ENCODE data around the gene WDR5.

WDR5 gene

GRCh38 chr9:134174526-134175290 lies 38.8 kb downstream of the WDR5 start:
- DNase-seq: no peak

- no peak for DNase-seq
Observed at GRCh38 chr9:134175291-134175807, 39.5 kb downstream of the WDR5 start.

GRCh38 chr9:134175808-134176598 lies 40.1 kb downstream of the WDR5 start:
- no peak for DNase-seq

- DNase-seq: no peak
Observed at GRCh38 chr9:134176599-134176968, 40.7 kb downstream of the WDR5 start.

- DNase-seq: no peak
Observed at GRCh38 chr9:134177186-134177585, 41.3 kb downstream of the WDR5 start.

GRCh38 chr9:134177624-134178393 lies 41.9 kb downstream of the WDR5 start:
- DNase-seq: no peak

- no peak for DNase-seq
Observed at GRCh38 chr9:134178394-134178767, 42.5 kb downstream of the WDR5 start.

GRCh38 chr9:134178768-134179551 lies 43.1 kb downstream of the WDR5 start:
- DNase-seq: peak; percentile 69

- no peak for DNase-seq
Observed at GRCh38 chr9:134179595-134179917, 43.7 kb downstream of the WDR5 start.

- DNase-seq: no peak
Observed at GRCh38 chr9:134179918-134180785, 44.3 kb downstream of the WDR5 start.

- no peak for DNase-seq
Observed at GRCh38 chr9:134180786-134181647, 45.1 kb downstream of the WDR5 start.

- DNase-seq: no peak
Observed at GRCh38 chr9:134181648-134182034, 45.8 kb downstream of the WDR5 start.

GRCh38 chr9:134182554-134183085 lies 46.7 kb downstream of the WDR5 start:
- DNase-seq: no peak

GRCh38 chr9:134185536-134186011 lies 49.7 kb downstream of the WDR5 start:
- peak; percentile 26 for DNase-seq

- peak; percentile 6 for DNase-seq
Observed at GRCh38 chr9:134186471-134187109, 50.7 kb downstream of the WDR5 start.

- no peak for DNase-seq
Observed at GRCh38 chr9:134187110-134187531, 51.2 kb downstream of the WDR5 start.

- DNase-seq: no peak
Observed at GRCh38 chr9:134187891-134188385, 52.1 kb downstream of the WDR5 start.

GRCh38 chr9:134188386-134189144 lies 52.7 kb downstream of the WDR5 start:
- peak; percentile 52 for DNase-seq

- DNase-seq: peak; percentile 61
Observed at GRCh38 chr9:134189145-134189469, 53.2 kb downstream of the WDR5 start.

Data from retina (tissue), 1 donor.